GM10248 (cell line): Measurements from ENCODE around the gene PEX6.

Experiments used
- CTCF ChIA-PET: fragments of 300-600 bp; sonication (Branson Sonifier 250); formaldehyde crosslinking; extraction: SDS; loops from one replicate; lab custom pipeline; 2021; ENCODE audit warnings: antibody characterized with exemption; lab: Yijun Ruan, JAX
- POLR2A ChIA-PET: fragments of 350-650 bp; sonication (Branson Sonifier 250); formaldehyde crosslinking; extraction: SDS; loops from one replicate; lab custom pipeline; 2020; ENCODE audit warnings: antibody characterized with exemption; lab: Yijun Ruan, JAX
- DNase-seq: peaks from one replicate; pipeline ENCODE4 v3.0.0; 2012; ENCODE audit errors: extremely low spot score
- TF ChIP-seq, protein P1 (sequence below): IDR thresholded peaks from 2 replicates; pipeline ENCODE4 v1.5.1; 2012; ENCODE audit warnings: mild to moderate bottlenecking, low read depth; ENCODE audit errors: extremely low read depth, missing control alignments, control extremely low read depth

PEX6 gene

DNA sequence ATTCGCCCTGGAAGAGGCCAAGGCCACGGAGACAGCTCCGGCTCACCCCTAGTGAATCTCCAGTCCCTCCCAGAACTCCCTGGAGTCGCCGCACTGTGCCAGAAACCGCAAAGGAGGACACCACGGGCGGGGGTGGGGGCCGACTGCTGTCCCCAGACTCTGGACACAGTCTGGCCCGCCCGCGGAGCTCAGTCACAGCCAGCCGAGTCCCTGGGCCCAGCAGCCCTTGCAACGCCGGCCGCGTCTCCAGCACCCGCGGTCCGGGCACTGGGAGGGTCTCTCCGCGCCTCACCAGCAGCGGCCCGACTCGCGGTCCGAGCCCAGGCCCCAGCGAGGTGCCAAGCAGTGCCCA, 518 bp downstream of the PEX6 start:
- CTCF ChIA-PET = interaction anchor here (1.1 to 1.7 kb wide), 6 partner anchors 9 to 77 kb away, joined by 4 to 5 read pairs (median 4); no protein-coding TSS in a partner anchor

DNA sequence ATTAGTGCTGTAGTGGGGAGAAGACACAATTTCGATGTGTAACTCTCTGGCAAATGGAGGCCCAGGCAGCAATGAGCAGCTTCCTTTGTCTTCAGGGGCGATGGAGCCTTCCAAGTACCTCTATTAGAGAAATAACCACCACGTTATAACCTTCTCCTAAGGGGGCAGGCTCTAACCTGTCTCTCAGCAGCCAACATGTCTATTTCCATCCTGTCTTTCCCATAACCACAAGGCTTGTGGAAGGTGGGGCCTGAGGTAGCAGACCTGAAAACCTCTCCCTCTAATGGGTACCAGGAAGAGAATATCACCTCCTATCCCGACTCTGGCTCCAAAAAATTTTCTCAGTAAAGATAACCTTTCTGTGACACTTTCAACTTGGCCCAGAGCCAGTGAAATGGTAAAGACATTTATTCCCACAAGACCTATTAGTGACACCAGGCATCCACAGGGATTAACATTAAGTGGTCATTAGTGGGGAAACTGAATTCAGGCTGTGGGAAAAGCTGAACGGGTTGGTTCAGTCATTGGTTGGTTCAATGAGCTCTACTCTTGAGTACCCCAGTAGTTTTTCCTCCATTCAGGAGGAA, 4.0 kb downstream of the PEX6 start:
- TF ChIP-seq, protein P1, sequence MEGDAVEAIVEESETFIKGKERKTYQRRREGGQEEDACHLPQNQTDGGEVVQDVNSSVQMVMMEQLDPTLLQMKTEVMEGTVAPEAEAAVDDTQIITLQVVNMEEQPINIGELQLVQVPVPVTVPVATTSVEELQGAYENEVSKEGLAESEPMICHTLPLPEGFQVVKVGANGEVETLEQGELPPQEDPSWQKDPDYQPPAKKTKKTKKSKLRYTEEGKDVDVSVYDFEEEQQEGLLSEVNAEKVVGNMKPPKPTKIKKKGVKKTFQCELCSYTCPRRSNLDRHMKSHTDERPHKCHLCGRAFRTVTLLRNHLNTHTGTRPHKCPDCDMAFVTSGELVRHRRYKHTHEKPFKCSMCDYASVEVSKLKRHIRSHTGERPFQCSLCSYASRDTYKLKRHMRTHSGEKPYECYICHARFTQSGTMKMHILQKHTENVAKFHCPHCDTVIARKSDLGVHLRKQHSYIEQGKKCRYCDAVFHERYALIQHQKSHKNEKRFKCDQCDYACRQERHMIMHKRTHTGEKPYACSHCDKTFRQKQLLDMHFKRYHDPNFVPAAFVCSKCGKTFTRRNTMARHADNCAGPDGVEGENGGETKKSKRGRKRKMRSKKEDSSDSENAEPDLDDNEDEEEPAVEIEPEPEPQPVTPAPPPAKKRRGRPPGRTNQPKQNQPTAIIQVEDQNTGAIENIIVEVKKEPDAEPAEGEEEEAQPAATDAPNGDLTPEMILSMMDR = no peak
- ChIA-PET CTCF (interaction anchor here (1.2 to 1.6 kb wide), 3 partner anchors 9 to 19 kb away, joined by 3 to 4 read pairs (median 4); partner anchors contain the start of gene PPP2R5D), POLR2A (interaction anchor here (0.6 kb wide), 1 partner anchor 9 kb away, joined by 3 read pairs; no protein-coding TSS in a partner anchor)
- DNase-seq = no peak

More for the DNA sequence above, 518 bp downstream of the PEX6 start:
- POLR2A ChIA-PET = interaction anchor here (0.5 to 1.1 kb wide), 5 partner anchors 34 to 648 kb away, joined by 3 to 6 read pairs (median 5); partner anchors contain the start of genes CNPY3, KLHDC3 and MEA1
- no peak for DNase-seq
- TF ChIP-seq, protein P1 = no peak

DNA sequence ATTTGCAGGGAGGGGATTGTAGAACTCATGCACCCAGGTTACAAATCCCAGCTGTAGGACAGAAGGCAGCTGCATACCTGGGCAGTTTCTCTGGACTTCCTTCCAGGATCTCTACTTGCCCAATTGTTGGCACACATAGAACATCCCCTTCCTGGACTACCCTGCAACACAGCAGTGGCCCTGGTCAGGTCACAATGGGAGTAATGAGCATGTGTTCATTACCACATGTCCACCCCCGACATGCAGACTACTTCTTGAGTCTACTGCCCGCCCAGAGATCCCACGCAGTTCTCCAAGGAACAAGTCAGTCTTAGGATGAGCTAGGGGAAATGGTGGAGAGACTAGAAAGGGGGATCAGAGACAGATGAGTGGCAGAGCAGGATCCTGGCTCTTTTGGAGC, 5.1 kb downstream of the PEX6 start:
- CTCF ChIA-PET = interaction anchor here (1.3 to 3.3 kb wide), 3 partner anchors 10 to 67 kb away, joined by 4 to 14 read pairs (median 5); partner anchors contain the start of gene PPP2R5D
- TF ChIP-seq, protein P1 = no peak
- no peak for DNase-seq
- POLR2A ChIA-PET = no interaction called here

DNA sequence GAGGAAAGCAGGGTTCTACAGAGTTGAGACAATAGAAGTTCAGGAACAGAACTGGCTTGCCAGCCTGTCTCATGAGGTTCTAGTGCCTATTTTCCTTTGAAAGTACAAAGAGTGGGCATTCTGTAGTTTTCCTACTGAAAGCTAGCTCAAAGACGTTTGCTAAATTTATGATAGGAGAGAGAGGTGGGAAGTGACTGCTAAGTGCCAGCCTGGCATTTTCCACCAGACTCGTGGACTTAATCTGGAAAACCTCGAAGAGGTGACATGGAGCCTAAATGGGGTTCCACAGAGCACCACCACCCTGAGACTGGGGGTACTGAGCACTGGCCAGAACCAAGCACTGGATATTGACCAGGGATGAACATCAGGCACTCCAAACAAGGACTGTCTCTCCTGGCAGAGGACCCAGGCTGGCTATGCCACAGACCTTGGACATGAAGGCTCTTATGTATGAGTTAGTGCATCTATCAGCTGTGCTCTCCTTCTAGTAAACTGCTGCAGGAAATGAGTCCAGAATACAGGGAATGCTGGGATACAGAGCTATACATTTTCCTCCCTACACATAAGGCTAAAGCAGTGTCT, 7.1 kb downstream of the PEX6 start:
- CTCF ChIA-PET = interaction anchor here (0.7 to 3.3 kb wide), 5 partner anchors 8 to 245 kb away, joined by 3 to 14 read pairs (median 3); no protein-coding TSS in a partner anchor
- TF ChIP-seq, protein P1 = no peak
- no peak for DNase-seq
- POLR2A ChIA-PET = no interaction called here

DNA sequence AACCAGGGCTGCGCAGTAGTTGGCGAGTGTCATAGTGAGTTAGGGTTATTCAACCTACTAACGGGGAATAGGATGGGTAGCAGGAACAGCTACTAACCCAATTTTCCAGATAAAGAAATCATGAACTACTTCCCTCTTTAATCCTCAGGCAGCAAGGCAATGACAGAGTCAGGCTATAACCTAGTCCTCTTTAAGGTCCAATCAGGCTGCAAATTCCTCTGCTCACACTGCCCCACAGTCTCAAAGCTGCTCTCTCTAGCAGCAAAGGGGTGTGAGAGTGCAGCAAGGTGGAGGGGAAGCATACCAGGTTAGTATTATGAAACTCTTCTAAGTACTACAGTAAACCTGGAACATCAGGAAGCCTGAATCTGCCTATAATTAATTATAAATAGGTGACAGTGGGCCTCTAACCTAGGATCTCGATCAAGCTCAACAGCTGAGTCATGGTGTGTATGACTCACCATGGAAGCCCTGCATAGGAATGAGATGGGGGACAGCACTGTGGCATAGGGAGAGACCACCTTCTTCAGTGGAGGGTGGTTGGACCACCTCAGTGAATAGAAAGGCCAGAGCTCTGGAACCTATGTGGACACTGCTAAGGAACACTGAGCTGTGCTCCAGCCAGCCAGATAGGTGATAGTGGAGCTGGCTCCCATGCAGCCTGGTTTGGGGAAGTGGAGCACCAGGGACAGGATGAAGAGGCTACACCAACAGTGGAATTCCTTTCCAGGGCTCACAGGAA, 7.9 kb downstream of the PEX6 start:
- POLR2A ChIA-PET = no interaction called here

More for the DNA sequence above, 7.9 kb downstream of the PEX6 start:
- TF ChIP-seq, protein P1 = no peak
- CTCF ChIA-PET = interaction anchor here (1.0 to 3.3 kb wide), 5 partner anchors 7 to 173 kb away, joined by 3 to 14 read pairs (median 4); no protein-coding TSS in a partner anchor
- DNase-seq = no peak
